K562 (cell line): Measurements from ENCODE around the gene UQCC2.

ENCODE experiments used
- ATF7 ChIP-seq: fragments of 450-650 bp; IDR thresholded peaks from 2 replicates; pipeline ENCODE4 v1.7.1; 2014; ENCODE audit warnings: mild to moderate bottlenecking, moderate library complexity
- CTCF ChIP-seq, 3 experiments: IDR thresholded peaks in 2 of 3; conservative IDR thresholded peaks in 1 of 3; 2 replicates each; pipeline ENCODE4 v1.5.1; 2011 to 2012; ENCODE audit warnings: low read length in 3 of 3, mild to moderate bottlenecking in 3 of 3, control low read depth in 2 of 3, improper control_type of control experiment in 1 of 3, inconsistent platforms in 1 of 3, low read depth in 1 of 3, mixed read lengths in 1 of 3, moderate library complexity in 1 of 3; ENCODE audit not compliant: insufficient read depth in 2 of 3
- NFE2L1 ChIP-seq: fragments of 450-650 bp; IDR thresholded peaks from 2 replicates; pipeline ENCODE4 v1.6.1; 2016; ENCODE audit warnings: missing genetic modification characterization, low read depth, mild to moderate bottlenecking, missing compliant biosample characterization, moderate library complexity, borderline replicate concordance
- USF2 ChIP-seq: sonication (generic); formaldehyde crosslinking; IDR thresholded peaks from 2 replicates; pipeline ENCODE4 v1.5.0; 2020; ENCODE audit warnings: missing genetic modification reagents
- ZBED1 ChIP-seq: IDR thresholded peaks from 2 replicates; pipeline ENCODE4 v1.6.1; 2014
- ZFP1 ChIP-seq: fragments of 450-650 bp; formaldehyde crosslinking; IDR thresholded peaks from 2 replicates; pipeline ENCODE4 v1.4.0; 2020; ENCODE audit warnings: mild to moderate bottlenecking, mixed read lengths
- ZNF217 ChIP-seq: sonication (generic); formaldehyde crosslinking; IDR thresholded peaks from 2 replicates; pipeline ENCODE4 v1.8.0; 2022; ENCODE audit warnings: mild to moderate bottlenecking, missing genetic modification reagents
- TF ChIP-seq, protein P1 (sequence below): sonication (generic); IDR thresholded peaks from 2 replicates; pipeline ENCODE4 v1.6.1; 2016

- TF ChIP-seq CTCF (IDR thresholded peaks at IDR 0.05 in 2 of 3, conservative IDR thresholded peaks at IDR 0.05 in 1 of 3; ENCODE audit: insufficient read depth in 2 of 3, low read depth in 1 of 3, low read length in 3 of 3) = no peak
- no peak for TF ChIP-seq USF2 (CRISPR knock-in tag)
- TF ChIP-seq NFE2L1 = no peak
- no peak for TF ChIP-seq ZFP1 (CRISPR knock-in tag)
- TF ChIP-seq ZNF217 (CRISPR knock-in tag) = no peak
- no peak for TF ChIP-seq ZBED1
- TF ChIP-seq ATF7 = no peak
- TF ChIP-seq, protein P1, sequence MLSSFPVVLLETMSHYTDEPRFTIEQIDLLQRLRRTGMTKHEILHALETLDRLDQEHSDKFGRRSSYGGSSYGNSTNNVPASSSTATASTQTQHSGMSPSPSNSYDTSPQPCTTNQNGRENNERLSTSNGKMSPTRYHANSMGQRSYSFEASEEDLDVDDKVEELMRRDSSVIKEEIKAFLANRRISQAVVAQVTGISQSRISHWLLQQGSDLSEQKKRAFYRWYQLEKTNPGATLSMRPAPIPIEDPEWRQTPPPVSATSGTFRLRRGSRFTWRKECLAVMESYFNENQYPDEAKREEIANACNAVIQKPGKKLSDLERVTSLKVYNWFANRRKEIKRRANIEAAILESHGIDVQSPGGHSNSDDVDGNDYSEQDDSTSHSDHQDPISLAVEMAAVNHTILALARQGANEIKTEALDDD = no peak
Measured at GRCh38 chr6:33723371-33724085, 12.0 kb upstream of the UQCC2 start.
